Activated CD8-positive, alpha-beta T cell treated with anti-CD3 and anti-CD28 coated beads for 36 hours (primary cell): Measurements from ENCODE around the gene KCNA10. TPM values are rescaled to one million over a fixed set of nuclear protein-coding genes. Genes with fewer than 3 reads are reported as not detected.

Source experiments
- ATAC-seq: fragments of 200-7000 bp; cut with Tn5 transposase; one replicate; pipeline ENCODE4 v1.10.0; 2021; ENCODE audit warnings: mild to moderate bottlenecking, moderate library complexity
- CTCF ChIA-PET: fragments of 350-600 bp; sonication (Branson Sonifier 250); formaldehyde crosslinking; loops from one replicate; lab custom pipeline; 2021; ENCODE audit warnings: antibody characterized with exemption; lab: Charles Lee
- POLR2A ChIA-PET: fragments of 350-600 bp; sonication (Branson Sonifier 250); formaldehyde crosslinking; loops from one replicate; lab custom pipeline; 2021; ENCODE audit warnings: antibody characterized with exemption; lab: Charles Lee
- DNase-seq: peaks from one replicate; pipeline ENCODE4 v3.0.0-alpha.2; 2020
- H3K27ac Mint-ChIP-seq: one replicate; pipeline ENCODE4 v1.8.0; 2021; ENCODE audit warnings: mild to moderate bottlenecking, mixed read lengths
- H3K27me3 Mint-ChIP-seq: one replicate; pipeline ENCODE4 v1.8.0; 2021; ENCODE audit warnings: mixed read lengths
- H3K36me3 Mint-ChIP-seq: one replicate; pipeline ENCODE4 v1.8.0; 2021; ENCODE audit warnings: low read depth, mixed read lengths
- H3K4me1 Mint-ChIP-seq: one replicate; pipeline ENCODE4 v1.8.0; 2021; ENCODE audit warnings: low read depth, mixed read lengths
- H3K4me3 Mint-ChIP-seq: one replicate; pipeline ENCODE4 v1.8.0; 2021; ENCODE audit warnings: mild to moderate bottlenecking, moderate library complexity, mixed read lengths
- H3K9me3 Mint-ChIP-seq: one replicate; pipeline ENCODE4 v1.8.0; 2021; ENCODE audit warnings: mixed read lengths
- intact Hi-C: fragments of 100-400 bp; cut with micrococcal nuclease; formaldehyde crosslinking; loops from one replicate; pipeline ENCODE4 v1.10.0; 2022
- total RNA-seq, 2 experiments: library from RNA; stranded (reverse); gene quantifications; one replicate each; pipeline ENCODE4 v1.2.3, GENCODE V29; 2021
- TF ChIP-seq, protein P1 (sequence below): fragments of 200-600 bp; IDR thresholded peaks from one replicate; pipeline ENCODE4 v1.8.0; 2022; ENCODE audit warnings: antibody characterized with exemption, mild to moderate bottlenecking

Gene KCNA10
- total RNA-seq, 2 experiments from 2014 or later, result not detected

DNA sequence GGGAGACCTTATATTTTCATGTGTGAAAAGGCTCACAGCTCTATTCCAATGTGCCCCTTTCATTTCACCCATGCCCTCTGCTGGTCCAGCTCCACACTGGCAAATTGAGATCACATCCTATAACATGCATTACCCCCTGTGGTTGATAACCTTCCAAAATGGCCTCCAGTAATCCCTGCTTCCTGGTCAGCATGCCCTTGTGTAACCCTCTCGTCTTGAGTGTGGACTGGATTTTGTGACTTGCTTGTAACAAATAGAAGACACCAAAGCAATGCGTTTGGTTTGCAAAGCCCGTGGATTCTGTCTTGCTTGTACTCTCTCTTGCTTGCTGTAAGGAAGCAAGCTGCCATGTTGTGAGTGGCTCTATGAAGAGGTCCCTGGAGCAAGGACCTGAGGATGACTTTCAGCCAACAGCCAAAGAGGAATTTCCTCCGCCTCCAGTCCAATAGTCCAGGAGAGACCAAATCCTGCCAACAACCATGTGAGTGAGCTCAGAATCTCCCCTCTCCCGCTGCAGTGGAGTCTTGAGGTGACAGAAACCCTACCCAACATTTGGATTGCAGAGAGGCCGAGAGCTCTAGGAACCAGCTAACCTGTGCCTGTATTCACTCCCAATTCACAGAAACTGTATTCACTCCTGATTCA, 17.4 kb downstream of the KCNA10 start:
- ChIA-PET POLR2A (interaction anchor here (0.5 kb wide), 1 partner anchor 667 kb away, joined by 3 read pairs; no protein-coding TSS in a partner anchor), CTCF (interaction anchor here (1.1 to 1.4 kb wide), 2 partner anchors 22 to 118 kb away, joined by 3 to 4 read pairs; no protein-coding TSS in a partner anchor)
- TF ChIP-seq, protein P1, sequence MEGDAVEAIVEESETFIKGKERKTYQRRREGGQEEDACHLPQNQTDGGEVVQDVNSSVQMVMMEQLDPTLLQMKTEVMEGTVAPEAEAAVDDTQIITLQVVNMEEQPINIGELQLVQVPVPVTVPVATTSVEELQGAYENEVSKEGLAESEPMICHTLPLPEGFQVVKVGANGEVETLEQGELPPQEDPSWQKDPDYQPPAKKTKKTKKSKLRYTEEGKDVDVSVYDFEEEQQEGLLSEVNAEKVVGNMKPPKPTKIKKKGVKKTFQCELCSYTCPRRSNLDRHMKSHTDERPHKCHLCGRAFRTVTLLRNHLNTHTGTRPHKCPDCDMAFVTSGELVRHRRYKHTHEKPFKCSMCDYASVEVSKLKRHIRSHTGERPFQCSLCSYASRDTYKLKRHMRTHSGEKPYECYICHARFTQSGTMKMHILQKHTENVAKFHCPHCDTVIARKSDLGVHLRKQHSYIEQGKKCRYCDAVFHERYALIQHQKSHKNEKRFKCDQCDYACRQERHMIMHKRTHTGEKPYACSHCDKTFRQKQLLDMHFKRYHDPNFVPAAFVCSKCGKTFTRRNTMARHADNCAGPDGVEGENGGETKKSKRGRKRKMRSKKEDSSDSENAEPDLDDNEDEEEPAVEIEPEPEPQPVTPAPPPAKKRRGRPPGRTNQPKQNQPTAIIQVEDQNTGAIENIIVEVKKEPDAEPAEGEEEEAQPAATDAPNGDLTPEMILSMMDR, result no peak
- Mint-ChIP-seq H3K9me3 (no peaks in the 10 kb centered on the region), H3K36me3 (no peaks in the 10 kb centered on the region), H3K27ac (no peak overlapping the region), H3K4me1 (no peaks in the 10 kb centered on the region), H3K4me3 (no peak overlapping the region), H3K27me3 (peaks cover 6% of the 10 kb centered on the region)
- no peak for ATAC-seq
- DNase-seq, result no peak
- intact Hi-C loops, result no loop called here

DNA sequence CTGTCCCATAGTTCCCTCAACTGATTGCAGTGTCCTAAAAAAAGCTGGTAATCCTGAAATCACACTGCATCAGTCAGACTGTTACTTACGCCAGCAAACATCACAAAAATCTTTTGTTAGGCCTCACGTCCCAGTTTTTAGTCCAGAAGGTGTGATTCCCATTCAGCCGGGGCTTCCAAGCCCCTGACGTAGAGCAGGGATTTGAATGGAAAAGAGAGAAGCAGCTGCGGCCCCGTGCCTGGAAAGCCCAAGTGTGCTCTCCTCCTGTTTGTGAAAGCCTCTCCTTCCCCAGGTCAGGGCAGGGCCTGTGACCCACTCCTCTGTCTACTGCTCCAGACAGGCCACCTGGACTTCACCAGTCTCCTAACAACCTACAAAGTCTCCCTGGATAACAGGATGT, 20.7 kb downstream of the KCNA10 start:
- DNase-seq, result no peak
- ChIA-PET POLR2A (interaction anchor here (1.3 kb wide), 1 partner anchor 10 kb away, joined by 4 read pairs; no protein-coding TSS in a partner anchor), CTCF (interaction anchor here (0.6 to 4.9 kb wide), 6 partner anchors 11 to 301 kb away, joined by 3 to 100 read pairs (median 38); no protein-coding TSS in a partner anchor)
- Mint-ChIP-seq H3K36me3 (no peaks in the 10 kb centered on the region), H3K27me3 (peaks cover 5% of the 10 kb centered on the region), H3K9me3 (no peaks in the 10 kb centered on the region), H3K4me3 (no peak overlapping the region), H3K27ac (no peak overlapping the region), H3K4me1 (no peaks in the 10 kb centered on the region)
- TF ChIP-seq, protein P1, result no peak
- intact Hi-C loops, result loop anchor here (10.0 kb wide), 1 partner anchor 293 kb away; no protein-coding TSS in a partner anchor
- no peak for ATAC-seq

DNA sequence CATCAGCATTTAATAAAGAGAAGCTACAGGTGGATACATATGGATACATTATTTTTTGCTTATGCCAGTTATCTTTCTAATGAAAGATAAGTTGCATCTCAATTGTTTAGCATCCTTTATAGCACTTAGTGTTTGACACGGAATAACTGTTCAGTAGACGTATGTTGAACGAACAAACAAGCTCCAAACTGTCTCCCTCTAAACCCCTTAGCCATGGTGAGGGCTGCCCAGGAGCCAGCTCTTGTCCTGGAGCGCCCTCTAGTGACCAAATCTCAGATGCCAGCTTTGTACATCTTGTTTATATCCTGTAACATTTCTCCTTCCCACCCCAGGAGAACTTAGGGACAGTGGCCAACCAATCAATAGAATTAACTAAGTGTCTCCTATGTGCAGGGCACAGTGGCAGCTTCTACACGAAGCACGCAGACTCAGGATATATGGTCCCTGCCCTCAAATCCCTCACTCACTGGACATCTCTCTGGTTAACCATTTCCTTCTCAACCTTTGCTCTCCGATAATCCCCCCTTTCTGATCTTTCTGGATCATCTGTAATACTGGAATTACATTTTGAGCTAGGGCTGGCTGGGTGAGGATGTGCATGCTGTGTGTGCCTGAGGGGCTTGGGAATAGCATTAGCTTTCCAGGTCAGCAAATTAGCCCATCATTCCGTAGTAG, 22.9 kb downstream of the KCNA10 start:
- ATAC-seq (peak; percentile 88), DNase-seq (peak; percentile 92)
- Mint-ChIP-seq H3K27ac (no peak overlapping the region), H3K9me3 (no peaks in the 10 kb centered on the region), H3K4me3 (no peak overlapping the region), H3K36me3 (no peaks in the 10 kb centered on the region), H3K27me3 (no peaks in the 10 kb centered on the region), H3K4me1 (no peaks in the 10 kb centered on the region)
- POLR2A ChIA-PET, result interaction anchor here (1.0 to 1.4 kb wide), 2 partner anchors 120 to 290 kb away, joined by 3 read pairs; no protein-coding TSS in a partner anchor
- intact Hi-C loops, result loop anchor here (10.0 kb wide), 1 partner anchor 291 kb away; no protein-coding TSS in a partner anchor
- TF ChIP-seq, protein P1, result peak; percentile 89
- CTCF ChIA-PET, result interaction anchor here (0.6 to 4.9 kb wide), 97 partner anchors 8 to 778 kb away, joined by 3 to 101 read pairs (median 5); partner anchors contain the start of genes KCNA10, KCNA2, LAMTOR5 and PROK1

DNA sequence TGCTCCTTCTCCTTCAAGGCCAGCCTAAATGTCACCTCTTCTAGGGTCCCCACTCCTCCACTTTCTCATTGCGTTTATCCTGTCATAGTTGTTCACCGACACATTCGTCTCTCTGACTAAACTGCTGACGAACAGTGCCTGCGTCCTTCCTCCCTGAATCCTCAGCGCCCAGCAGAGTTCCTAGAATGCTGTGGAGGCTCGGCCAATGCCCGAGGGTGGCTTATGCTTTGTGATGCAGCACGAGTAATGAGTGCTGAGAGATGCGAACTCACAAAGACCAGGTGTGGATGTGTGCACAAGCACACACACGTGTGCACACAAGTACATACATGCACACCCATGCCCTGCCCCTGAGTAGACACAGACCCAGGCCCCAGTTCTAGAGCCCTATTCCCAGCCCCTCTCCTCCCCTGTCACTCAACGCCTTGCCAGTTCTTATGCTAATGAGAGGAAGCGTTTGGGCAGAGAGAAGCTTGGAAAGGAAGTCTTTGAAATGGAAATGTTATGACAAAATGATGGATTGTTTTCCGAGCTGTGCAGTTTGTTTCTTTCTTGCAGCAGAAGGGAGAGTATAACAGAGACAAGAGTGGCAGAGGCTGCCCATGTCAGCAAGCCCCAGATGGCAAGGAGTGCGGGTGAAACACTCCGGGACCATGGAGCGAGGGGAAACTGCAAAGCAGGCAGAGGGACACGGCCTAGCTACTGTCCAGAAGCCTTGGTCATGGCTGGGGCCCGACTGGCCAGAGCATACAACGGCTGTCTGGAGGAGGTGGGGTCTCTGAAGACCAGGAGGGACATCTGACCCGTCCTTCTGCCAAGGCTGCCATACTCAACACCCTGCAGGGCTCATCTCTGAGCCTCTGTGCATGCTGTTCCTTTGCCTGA, 24.2 kb downstream of the KCNA10 start:
- ChIA-PET POLR2A (no interaction called here), CTCF (interaction anchor here (0.9 to 4.9 kb wide), 30 partner anchors 7 to 441 kb away, joined by 3 to 101 read pairs (median 9); partner anchors contain the start of genes KCNA2, LAMTOR5 and PROK1)
- no peak for ATAC-seq
- TF ChIP-seq, protein P1, result no peak
- Mint-ChIP-seq H3K36me3 (no peaks in the 10 kb centered on the region), H3K9me3 (no peaks in the 10 kb centered on the region), H3K27ac (no peak overlapping the region), H3K4me3 (no peak overlapping the region), H3K4me1 (no peaks in the 10 kb centered on the region), H3K27me3 (no peaks in the 10 kb centered on the region)
- intact Hi-C loops, result loop anchor here (10.0 kb wide), 1 partner anchor 290 kb away; no protein-coding TSS in a partner anchor
- no peak for DNase-seq
